ENCODE data around the gene LSMEM2.
"Not testable (repeated sequence)": the region's sequence is repeated elsewhere in the genome, so short reads cannot be mapped to it uniquely, and the experiment has no call there.

The LSMEM2 gene

DNA sequence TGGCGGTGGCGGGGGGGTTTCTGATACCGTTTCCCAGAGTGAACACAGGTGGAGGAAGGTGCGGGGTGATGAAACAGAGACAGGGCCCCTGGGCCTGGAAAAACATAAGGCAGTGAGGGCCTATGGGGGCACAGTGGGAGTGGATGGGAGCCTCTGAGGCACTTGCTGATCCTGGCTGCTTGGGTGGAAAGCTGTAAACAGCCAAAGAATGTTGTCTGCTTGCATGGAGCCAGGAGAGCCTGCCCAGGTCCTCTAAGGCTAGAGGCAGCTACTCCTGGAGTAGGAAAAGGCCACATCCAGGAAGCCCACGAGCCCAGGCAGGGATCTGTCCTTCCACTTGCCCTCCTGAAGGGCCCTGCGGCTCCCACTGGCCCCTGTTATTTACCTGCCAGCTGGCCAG, 12.9 kb upstream of the LSMEM2 start:
- ATAC-seq = no peak
- no peaks in the 10 kb centered on the region for H3K9me3 Mint-ChIP-seq
- H3K36me3 Mint-ChIP-seq = no peaks in the 10 kb centered on the region
- no peak overlapping the region for H3K27ac Mint-ChIP-seq
- H3K27me3 Mint-ChIP-seq = peaks cover 9% of the 10 kb centered on the region
- no peaks in the 10 kb centered on the region for H3K4me1 Mint-ChIP-seq
- H3K4me3 Mint-ChIP-seq = no peak overlapping the region

DNA sequence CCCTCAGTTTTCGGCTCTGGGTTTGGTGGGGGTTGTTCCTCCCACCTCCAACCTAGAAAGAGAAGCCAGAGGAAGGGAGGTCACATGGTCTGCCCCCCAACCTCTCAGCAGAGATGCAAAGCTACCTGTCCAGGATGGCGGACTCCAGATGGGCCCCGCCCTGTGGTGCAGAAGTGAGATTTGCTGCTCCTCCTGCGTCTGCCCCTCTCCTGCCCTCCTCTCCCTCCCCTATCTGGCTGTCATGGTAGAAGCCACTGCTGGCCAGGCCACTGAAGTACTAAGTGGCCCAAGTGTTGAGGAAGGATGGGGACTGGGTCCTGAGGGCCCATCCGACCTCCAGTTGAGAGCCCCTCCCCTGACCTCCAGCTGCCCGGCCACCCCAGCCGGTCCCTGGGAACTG, 12.1 kb upstream of the LSMEM2 start:
- H3K9me3 Mint-ChIP-seq = no peaks in the 10 kb centered on the region
- no peaks in the 10 kb centered on the region for H3K36me3 Mint-ChIP-seq
- no peak overlapping the region for H3K4me3 Mint-ChIP-seq
- H3K27me3 Mint-ChIP-seq = peaks cover 9% of the 10 kb centered on the region
- no peak for ATAC-seq
- no peak overlapping the region for H3K27ac Mint-ChIP-seq
- H3K4me1 Mint-ChIP-seq = peaks cover 6% of the 10 kb centered on the region

DNA sequence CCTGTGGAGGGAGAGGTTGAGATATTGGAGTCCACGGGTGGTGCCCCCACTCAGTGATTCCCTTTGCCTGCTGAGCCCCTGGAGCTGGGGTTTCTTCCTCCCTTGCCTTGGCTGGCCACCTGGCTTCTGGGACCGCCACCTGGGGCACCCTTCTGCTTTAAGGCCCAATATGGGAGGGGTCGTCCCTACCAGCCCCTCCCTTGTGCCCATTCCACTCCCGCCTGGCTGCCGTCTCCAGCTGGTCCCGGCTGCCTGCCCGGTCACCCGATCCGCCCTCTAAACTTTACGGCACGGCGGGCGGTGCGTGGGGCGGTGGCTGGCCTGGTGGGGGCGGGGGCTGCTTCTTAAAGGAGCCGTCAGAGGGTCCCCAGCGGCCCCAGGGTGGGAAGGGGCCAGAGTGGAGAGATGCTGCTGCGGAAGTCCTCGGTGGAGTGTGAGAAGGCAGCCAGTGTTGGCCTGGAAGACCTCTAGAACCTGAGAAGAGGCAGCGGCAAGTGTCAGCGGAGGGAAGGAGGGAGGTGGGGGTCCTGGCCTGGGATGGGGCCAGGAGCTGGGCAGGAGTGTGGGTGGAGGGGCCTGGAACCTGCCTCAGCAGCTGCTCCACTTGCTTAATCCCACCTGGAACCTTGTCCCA, 11.5 kb upstream of the LSMEM2 start:
- Mint-ChIP-seq H3K27me3 (peaks cover 9% of the 10 kb centered on the region), H3K9me3 (no peaks in the 10 kb centered on the region), H3K4me1 (peaks cover 9% of the 10 kb centered on the region), H3K4me3 (no peak overlapping the region), H3K36me3 (no peaks in the 10 kb centered on the region), H3K27ac (no peak overlapping the region)
- no peak for ATAC-seq

DNA sequence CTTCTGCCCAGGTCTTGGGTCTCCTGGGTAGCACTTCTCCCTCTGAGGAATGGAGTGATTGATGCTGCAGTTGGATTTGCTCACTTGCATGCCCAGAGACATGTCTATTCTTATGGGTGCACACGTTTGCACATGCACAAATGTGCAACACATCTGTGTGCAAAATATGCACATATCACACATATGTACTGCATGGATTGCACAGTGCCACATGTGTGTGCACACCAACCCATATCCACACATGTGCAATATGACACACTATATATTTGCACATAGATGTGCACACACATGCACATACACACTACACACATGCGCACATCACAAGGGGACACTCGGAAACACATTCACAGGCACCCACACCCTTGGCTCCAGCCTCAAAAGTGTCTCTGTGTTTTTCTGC, 10.6 kb upstream of the LSMEM2 start:
- Mint-ChIP-seq H3K27me3 (peaks cover 15% of the 10 kb centered on the region), H3K4me3 (no peak overlapping the region), H3K27ac (no peak overlapping the region), H3K4me1 (peaks cover 14% of the 10 kb centered on the region), H3K36me3 (no peaks in the 10 kb centered on the region), H3K9me3 (no peaks in the 10 kb centered on the region)
- ATAC-seq = no peak

DNA sequence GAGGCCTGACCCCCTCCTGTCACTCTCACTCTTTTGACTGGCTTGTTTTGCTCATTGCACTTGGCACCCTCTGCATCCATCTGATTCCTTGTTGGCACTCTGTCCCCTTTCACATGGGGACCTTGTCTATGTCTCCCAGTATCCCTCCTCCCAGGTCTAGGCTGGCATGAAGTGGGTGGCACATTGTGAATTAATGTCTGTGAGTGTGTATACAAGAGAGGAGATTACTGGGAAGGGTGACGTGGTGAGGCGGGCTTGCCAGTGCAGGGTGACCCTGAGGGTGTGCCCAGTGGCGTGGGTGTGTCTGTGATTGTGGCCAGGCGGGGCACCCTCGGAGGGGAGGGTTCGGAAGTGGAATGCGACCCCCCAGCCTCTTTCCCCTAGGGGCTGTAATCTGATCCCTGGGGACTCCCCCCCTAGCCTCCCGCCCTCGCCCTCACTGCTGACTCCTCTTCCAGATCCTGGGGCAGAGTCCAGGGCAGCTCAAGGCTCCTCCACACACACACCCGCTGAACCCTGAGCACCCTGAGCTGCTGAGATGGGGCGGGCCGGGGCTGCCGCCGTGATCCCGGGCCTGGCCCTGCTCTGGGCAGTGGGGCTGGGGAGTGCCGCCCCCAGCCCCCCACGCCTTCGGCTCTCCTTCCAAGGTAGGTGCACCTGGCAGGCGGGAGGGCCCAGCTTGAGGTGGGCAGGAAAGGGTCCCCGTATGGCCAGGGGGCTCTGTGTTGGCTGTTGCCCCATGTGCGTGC, 10.0 kb upstream of the LSMEM2 start, which contains the start of gene SEMA3B:
Gene SEMA3B (plus strand): TSS at position 445 of the 749 bp plus-strand sequence. CDS start 94 bp downstream, at position 539.
- Mint-ChIP-seq H3K36me3 (no peaks in the 10 kb centered on the region), H3K27ac (no peak within 1 kb of the TSS), H3K9me3 (no peaks in the 10 kb centered on the region)

DNA sequence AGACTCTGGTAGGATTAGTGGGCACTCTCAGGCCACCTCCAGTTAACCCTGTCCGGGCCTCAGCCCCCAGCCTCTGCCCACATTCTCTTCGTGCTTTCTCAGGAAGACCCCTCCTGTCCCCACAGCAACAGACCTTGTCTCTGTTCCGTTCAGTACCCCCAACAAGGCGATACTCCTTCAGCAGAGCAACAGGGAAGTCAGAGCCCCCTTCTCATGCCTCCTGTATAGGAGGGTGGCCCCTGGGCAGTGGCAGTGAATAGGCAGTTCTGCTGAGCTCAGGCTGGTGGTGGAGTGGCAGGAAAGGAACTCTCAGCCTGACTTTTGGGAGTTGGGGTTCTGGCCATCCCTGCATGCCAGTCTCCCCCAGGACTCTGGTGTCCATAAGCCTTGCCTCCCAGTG, 9.4 kb upstream of the LSMEM2 start:
- Mint-ChIP-seq H3K9me3 (no peaks in the 10 kb centered on the region), H3K27ac (no peak overlapping the region), H3K4me3 (no peak overlapping the region), H3K27me3 (peaks cover 19% of the 10 kb centered on the region), H3K36me3 (no peaks in the 10 kb centered on the region), H3K4me1 (peaks cover 23% of the 10 kb centered on the region)
- ATAC-seq = no peak

More for the DNA sequence above, 10.0 kb upstream of the LSMEM2 start, which contains the start of gene SEMA3B:
- no peak for ATAC-seq
- H3K27me3 Mint-ChIP-seq = peaks cover 19% of the 10 kb centered on the region
- no peak within 1 kb of the TSS for H3K4me3 Mint-ChIP-seq
- H3K4me1 Mint-ChIP-seq = peaks cover 17% of the 10 kb centered on the region

DNA sequence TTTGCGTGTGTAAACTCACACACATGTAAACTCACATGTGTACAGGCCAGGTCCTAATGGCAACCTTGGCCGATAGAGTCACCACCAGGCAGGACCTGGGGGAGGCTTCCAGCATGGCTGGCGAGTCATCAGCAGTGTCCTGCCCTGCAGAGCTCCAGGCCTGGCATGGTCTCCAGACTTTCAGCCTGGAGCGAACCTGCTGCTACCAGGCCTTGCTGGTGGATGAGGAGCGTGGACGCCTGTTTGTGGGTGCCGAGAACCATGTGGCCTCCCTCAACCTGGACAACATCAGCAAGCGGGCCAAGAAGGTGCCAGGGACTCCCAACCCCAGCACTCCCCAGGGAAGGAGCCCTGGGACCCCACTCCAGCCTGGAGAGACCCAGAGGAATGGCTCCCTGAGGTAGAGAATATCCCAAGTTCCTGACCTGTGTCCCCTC, 8.9 kb upstream of the LSMEM2 start:
- H3K4me1 Mint-ChIP-seq = peaks cover 29% of the 10 kb centered on the region
- ATAC-seq = no peak

DNA sequence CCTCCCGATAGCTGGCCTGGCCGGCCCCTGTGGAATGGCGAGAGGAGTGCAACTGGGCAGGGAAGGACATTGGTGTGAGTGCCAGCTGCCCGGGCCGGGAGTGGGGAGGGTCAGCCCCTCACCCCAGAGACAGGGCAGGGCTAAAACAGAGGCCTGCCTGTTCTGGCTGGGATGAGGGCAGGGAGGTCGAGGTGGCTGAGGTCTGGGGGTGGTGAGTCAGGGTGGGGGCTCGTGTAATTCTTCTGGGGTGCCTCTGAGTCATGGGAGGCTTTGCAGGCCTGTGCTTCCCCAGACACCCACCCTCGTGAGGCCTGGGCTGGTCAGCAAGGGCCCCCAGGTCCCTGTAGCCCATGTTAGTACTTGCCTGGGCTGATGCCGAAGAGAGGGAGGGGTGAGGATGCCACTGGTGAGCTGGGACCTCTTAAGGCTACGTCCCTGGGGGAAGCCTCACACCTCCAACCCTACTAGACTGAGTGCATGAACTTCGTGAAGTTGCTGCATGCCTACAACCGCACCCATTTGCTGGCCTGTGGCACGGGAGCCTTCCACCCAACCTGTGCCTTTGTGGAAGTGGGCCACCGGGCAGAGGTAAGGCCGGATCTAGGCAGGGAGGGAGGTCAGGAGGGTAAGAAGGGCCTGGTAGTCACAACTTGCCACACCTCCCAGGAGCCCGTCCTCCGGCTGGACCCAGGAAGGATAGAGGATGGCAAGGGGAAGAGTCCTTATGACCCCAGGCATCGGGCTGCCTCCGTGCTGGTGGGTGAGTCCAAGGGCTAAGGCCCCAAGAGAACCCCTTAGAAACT, 8.3 kb upstream of the LSMEM2 start:
- H3K27ac Mint-ChIP-seq = no peak overlapping the region
- ATAC-seq = no peak
- peaks cover 35% of the 10 kb centered on the region for H3K4me1 Mint-ChIP-seq
- no peaks in the 10 kb centered on the region for H3K36me3 Mint-ChIP-seq
- H3K9me3 Mint-ChIP-seq = no peaks in the 10 kb centered on the region
- peaks cover 29% of the 10 kb centered on the region for H3K27me3 Mint-ChIP-seq
- H3K4me3 Mint-ChIP-seq = no peak overlapping the region

More for the DNA sequence above, 8.9 kb upstream of the LSMEM2 start:
- Mint-ChIP-seq H3K9me3 (no peaks in the 10 kb centered on the region), H3K27ac (no peak overlapping the region), H3K36me3 (no peaks in the 10 kb centered on the region), H3K27me3 (peaks cover 22% of the 10 kb centered on the region), H3K4me3 (no peak overlapping the region)

DNA sequence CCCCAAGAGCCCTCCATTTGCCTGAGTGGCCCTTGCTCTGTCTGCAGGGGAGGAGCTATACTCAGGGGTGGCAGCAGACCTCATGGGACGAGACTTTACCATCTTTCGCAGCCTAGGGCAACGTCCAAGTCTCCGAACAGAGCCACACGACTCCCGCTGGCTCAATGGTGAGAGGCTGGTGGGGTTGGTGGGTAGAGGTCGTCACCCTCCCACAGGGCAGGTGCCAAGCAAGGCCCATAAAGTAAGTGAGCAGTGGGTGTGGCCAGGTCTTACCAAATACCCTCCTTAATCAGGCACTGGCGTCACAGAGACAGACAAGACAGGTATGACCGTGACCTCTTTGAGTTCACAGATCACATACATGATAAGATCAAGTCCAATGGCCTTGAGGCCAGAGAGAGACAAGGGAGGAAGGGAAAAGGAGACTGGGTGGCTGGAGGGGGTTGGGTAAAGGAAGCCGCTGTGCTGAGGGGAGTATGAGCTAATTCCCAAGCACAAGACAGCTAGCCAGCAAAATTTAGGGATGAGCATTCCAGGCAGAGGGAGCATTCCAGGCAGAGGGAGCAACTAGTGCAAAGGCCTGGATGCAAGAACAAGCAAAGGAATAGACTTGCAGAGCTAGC, 7.5 kb upstream of the LSMEM2 start:
- Mint-ChIP-seq H3K9me3 (no peaks in the 10 kb centered on the region), H3K4me3 (no peak overlapping the region), H3K27me3 (peaks cover 37% of the 10 kb centered on the region), H3K36me3 (no peaks in the 10 kb centered on the region), H3K27ac (no peak overlapping the region), H3K4me1 (peaks cover 43% of the 10 kb centered on the region)
- no peak for ATAC-seq

DNA sequence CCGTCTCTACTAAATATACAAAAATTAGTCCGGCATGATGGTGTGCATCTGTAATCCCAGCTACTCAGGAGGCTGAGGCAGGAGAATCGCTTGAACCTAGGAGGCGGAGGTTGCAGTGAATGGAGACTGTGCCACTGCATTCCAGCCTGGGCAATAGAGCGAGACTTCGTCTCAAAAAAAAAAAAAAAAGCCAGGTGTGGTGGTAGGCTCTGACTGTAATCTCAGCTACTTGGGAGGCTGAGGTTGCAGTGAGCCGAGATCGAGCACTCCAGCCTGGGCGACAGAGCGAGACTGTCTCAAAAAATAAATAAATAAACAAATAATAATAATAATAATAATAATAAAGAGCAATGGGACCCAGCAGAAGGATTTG, 6.4 kb upstream of the LSMEM2 start:
- H3K4me1 Mint-ChIP-seq = peaks cover 43% of the 10 kb centered on the region
- not testable (repeated sequence) for H3K4me3 Mint-ChIP-seq, H3K9me3 Mint-ChIP-seq, ATAC-seq, H3K36me3 Mint-ChIP-seq
- peak overlapping the region; percentile 38 for H3K27ac Mint-ChIP-seq
- H3K27me3 Mint-ChIP-seq = peaks cover 43% of the 10 kb centered on the region

DNA sequence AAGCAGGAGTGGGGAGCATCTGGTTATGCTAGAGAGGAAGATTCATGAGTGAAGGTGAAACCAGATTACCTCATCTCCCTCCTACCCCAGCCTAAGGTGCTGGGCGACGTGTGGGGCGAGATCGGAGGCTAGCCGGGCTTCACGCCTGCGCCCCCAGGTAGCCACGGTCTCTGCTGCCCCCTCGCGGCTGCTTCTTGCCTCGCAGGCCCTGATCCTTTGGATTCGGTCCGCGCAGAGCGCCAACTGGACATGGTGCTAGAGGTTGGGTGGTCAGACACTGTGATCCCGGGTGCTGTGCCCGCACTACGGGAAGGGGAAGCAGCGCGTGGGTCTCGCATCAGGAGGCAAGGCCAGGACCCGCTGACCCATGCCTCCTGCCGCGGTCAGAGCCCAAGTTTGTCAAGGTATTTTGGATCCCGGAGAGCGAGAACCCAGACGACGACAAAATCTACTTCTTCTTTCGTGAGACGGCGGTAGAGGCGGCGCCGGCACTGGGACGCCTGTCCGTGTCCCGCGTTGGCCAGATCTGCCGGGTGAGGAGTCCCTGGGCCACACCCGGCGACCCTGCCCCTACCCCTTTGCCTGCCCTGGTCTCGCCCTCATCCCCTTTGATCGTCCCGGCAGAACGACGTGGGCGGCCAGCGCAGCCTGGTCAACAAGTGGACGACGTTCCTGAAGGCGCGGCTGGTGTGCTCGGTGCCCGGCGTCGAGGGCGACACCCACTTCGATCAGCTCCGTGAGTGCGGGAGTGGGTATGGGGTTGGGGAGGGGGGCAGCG, 5.8 kb upstream of the LSMEM2 start:
- H3K9me3 Mint-ChIP-seq = no peaks in the 10 kb centered on the region
- H3K27me3 Mint-ChIP-seq = peaks cover 43% of the 10 kb centered on the region
- H3K4me1 Mint-ChIP-seq = peaks cover 43% of the 10 kb centered on the region
- H3K36me3 Mint-ChIP-seq = no peaks in the 10 kb centered on the region
- ATAC-seq = peak; percentile 91
- peak overlapping the region; percentile 38 for H3K27ac Mint-ChIP-seq
- H3K4me3 Mint-ChIP-seq = peak overlapping the region; percentile 70

DNA sequence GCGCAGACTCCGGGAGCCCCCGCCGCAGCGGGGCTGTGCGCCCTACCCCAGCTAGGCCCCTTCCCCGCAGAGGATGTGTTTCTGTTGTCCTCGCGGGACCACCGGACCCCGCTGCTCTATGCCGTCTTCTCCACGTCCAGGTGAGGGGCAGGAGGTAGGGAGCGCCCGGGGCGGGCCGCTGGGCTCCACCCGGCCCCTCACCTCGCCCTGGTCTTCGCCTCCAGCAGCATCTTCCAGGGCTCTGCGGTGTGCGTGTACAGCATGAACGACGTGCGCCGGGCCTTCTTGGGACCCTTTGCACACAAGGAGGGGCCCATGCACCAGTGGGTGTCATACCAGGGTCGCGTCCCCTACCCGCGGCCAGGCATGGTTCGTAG, 5.2 kb upstream of the LSMEM2 start:
- no peaks in the 10 kb centered on the region for H3K9me3 Mint-ChIP-seq
- no peak for ATAC-seq
- H3K27ac Mint-ChIP-seq = no peak overlapping the region
- peaks cover 43% of the 10 kb centered on the region for H3K27me3 Mint-ChIP-seq
- peaks cover 43% of the 10 kb centered on the region for H3K4me1 Mint-ChIP-seq
- no peak overlapping the region for H3K4me3 Mint-ChIP-seq
- H3K36me3 Mint-ChIP-seq = no peaks in the 10 kb centered on the region

DNA sequence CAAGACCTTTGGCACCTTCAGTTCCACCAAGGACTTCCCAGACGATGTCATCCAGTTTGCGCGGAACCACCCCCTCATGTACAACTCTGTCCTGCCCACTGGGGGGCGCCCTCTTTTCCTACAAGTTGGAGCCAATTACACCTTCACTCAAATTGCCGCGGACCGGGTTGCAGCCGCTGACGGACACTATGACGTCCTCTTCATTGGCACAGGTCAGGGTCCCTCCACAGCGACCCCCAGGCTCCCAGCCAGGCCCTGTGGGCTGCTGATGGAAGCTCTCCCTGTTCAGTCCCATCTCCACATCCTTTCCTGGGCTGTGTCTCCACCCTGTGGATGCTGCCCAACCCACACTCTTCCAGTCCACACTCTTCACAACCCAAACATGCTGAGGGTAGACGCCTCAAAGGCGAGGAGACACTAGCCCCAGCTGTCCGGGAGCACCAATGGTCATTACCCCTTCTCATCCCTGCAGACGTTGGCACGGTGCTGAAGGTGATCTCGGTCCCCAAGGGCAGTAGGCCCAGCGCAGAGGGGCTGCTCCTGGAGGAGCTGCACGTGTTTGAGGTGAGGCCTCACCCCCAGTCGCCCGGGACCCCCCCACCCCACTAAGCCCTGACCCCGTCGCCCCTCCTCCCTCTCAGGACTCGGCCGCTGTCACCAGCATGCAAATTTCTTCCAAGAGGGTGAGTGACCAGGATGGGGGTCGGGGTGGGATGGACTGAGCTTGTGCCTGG, 4.3 kb upstream of the LSMEM2 start:
- Mint-ChIP-seq H3K27ac (no peak overlapping the region), H3K4me3 (peak overlapping the region; percentile 45), H3K36me3 (no peaks in the 10 kb centered on the region), H3K27me3 (peaks cover 43% of the 10 kb centered on the region), H3K9me3 (no peaks in the 10 kb centered on the region), H3K4me1 (peaks cover 43% of the 10 kb centered on the region)
- ATAC-seq = no peak

Data from stimulated activated memory B cell treated with anti-CD40 and anti-IgM and Interleukin-4, amounts not matched to agents 10 μg/mL and 1 μg/mL and 100 μg/mL, for 72 hours (primary cell).